GM08714 (cell line): Measurements from ENCODE around the gene GSG1L.

ENCODE experiments used
- H3K4me3 ChIP-seq: fragments of 200-500 bp; sonication (Bioruptor generic); 2 replicates; pipeline ENCODE4 v1.5.1; 2014; ENCODE audit warnings: mild to moderate bottlenecking, low read length, inconsistent platforms
- ZNF274 ChIP-seq: IDR thresholded peaks from 2 replicates; pipeline ENCODE4 v1.6.1; 2012; ENCODE audit warnings: mild to moderate bottlenecking, low read depth, low read length

Gene GSG1L

GRCh38 chr16:27798241-27798640 lies 265.3 kb downstream of the GSG1L start:
- no peak for TF ChIP-seq ZNF274

GRCh38 chr16:27795992-27796614 lies 267.4 kb downstream of the GSG1L start:
- H3K4me3 ChIP-seq, result no peak overlapping the region
- TF ChIP-seq ZNF274, result no peak

More at GRCh38 chr16:27798241-27798640, 265.3 kb downstream of the GSG1L start:
- no peak overlapping the region for H3K4me3 ChIP-seq

DNA sequence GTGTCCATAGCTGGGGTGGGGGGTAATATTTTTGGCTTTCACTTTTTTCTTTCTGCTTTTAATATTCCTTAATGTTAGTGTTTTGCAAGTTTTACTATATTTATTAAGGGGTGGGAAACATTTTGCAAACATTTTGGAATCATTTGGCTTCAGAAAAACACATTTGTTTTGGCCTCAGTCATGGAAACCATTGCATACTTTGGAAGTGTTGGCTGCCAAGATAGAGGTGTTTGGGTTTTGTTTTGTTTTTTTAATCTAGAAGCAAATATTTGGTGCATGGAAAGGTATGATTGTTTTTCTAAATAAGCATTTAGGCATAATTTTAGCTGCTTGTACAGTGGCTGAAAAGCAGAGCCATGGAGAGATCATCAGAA lies 270.3 kb downstream of the GSG1L start:
- no peak for TF ChIP-seq ZNF274
- no peak overlapping the region for H3K4me3 ChIP-seq

DNA sequence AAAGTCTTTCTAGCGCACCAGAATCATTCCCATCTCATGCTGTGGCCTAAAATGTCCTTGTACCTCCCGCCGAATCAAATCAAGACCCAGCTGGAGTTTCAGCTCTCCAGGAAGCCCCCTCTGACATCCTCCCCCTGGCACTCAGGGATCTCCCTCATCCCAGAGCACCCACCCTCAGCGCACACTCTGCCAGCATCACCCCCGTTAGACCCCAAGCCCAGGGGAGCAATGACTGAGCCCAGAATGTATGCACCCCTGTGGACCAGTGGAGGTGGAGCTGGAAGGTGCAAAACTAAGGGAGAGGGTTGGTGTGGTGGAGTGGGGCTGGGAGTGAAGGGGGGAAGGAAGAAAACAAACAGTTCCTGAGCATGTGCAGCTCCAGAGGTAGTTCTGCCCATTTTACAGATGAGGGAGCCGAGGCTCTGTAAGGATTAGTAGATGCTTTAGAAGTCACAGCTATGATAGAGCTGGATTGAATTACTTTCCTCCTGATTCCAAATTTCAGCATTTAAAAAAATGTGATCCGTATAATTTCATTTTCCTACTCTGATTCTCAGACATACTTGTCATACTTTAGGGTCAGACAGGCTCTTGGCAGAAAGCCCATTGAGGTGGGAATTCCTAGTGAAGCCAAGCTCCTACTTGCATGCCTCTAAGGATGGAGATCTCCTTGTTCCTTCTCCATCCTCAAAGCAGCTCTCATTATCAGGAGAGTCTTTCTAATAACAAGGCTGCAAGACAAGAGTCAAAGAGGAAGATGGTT lies 270.8 kb downstream of the GSG1L start:
- TF ChIP-seq ZNF274, result no peak
- H3K4me3 ChIP-seq, result no peak overlapping the region

DNA sequence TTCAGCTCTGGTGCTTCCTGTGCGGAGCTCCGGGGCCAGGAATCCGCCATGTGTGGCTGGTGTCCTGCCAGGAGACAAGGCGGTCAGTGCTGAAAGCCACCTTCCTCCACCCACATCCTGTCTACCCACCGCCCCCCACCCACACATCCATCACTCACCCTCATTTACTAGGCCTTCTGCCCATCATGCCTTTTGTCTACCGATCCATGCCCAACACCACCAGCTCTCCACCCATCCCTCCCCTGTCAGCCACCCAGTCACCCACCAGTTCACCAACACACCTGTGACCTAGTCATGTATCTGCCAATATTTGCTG lies 272.2 kb downstream of the GSG1L start:
- no peak for TF ChIP-seq ZNF274
- H3K4me3 ChIP-seq, result no peak overlapping the region

DNA sequence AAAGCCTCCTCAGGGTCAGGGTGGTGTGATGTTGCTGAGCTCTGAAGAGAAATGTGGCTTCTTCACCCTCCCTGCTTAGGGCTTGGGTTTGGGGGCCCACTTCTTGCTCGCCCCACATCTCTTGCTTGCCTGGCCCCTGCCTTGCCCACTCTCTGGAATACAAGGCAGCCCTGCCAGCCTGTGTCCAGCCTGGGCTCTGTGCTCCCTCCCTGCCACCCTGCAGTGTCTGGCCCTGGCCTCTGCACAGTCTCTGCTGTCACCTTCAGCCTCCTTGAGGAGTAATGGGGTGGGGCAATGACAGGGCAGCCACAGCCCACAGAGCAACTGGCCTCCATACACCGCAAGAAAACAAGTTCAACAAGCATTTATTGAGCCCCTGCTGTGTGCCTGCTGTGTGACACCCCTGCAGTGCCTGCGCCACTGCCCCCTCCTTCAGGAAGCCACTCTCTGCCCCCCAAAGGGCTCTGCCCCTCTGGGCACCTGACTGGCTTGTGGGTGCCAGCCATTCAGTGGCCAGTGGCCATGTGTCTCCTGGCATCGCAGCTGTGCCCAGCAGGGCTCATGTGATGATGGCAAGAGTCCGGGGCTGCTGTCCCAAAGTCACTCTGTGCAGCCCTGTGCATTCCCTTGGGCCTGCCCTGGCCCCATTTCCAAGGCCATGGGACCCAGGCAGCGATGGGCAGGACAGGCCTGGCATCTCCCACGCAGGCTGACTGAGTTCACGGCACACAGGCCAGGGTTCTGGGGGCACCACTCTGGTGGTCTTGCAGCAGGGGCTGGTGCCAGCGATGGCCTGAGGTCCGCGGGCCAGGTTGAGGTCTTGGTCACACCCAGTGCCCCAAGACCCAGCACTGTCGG lies 272.7 kb downstream of the GSG1L start:
- TF ChIP-seq ZNF274, result no peak
- H3K4me3 ChIP-seq, result no peak overlapping the region

- no peak overlapping the region for H3K4me3 ChIP-seq
- TF ChIP-seq ZNF274, result no peak
Measured at GRCh38 chr16:27789595-27790241, 273.8 kb downstream of the GSG1L start.

DNA sequence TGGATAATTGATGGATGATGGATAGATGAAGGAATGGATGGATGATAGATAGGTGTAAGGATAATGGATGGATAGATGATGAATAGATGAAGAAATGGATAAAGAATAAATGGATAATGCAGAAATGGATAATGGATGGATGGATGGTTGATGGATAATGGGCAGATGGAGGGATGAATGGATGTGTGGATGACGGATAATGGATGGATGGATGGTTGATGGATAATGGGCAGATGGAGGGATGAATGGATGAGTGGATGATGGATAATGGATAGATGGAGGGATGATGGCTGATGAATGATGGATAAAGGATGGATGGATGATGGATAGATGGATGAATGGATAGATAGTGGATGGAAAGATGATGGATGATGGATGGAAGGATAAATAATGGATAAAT lies 274.4 kb downstream of the GSG1L start:
- TF ChIP-seq ZNF274, result no peak
- H3K4me3 ChIP-seq, result no peak overlapping the region

- no peak overlapping the region for H3K4me3 ChIP-seq
- no peak for TF ChIP-seq ZNF274
Measured at GRCh38 chr16:27787665-27788064, 275.8 kb downstream of the GSG1L start.

- no peak overlapping the region for H3K4me3 ChIP-seq
- TF ChIP-seq ZNF274, result no peak
Measured at GRCh38 chr16:27786923-27787625, 276.4 kb downstream of the GSG1L start.

DNA sequence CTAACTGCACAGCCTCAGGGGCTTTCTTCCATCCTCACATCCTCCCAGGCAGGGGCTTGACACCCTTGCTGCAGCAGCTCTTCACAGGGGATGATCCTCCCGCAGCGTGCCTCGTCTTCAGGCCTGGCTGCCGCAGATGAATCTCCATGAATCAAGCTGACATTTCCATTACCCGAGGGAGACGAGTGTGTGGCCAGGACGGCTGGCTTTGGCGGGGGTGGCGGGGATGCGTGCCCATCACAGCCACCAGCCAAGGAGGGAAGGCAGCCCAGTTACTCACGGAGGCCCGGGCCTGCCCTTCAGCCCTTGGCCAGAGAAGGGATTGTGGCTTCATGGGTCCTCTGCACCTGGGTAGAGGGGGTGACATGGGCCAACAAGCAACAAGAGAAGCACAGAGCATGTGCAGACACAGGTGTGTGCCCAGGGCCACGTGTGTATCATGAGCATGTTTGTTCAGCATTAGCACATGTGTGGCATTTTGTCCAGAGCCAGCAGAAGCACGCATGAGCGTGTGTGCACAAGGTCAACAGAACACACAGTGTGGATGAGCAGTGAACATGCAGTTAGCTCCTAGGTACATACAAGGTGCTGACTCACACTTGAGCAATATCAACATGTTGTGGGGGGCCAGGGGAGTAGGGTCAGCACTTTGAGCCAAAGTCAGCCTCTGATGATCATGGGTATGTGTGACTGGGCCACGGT lies 277.1 kb downstream of the GSG1L start:
- no peak overlapping the region for H3K4me3 ChIP-seq
- no peak for TF ChIP-seq ZNF274

GRCh38 chr16:27785307-27785678 lies 278.2 kb downstream of the GSG1L start:
- TF ChIP-seq ZNF274, result no peak
- no peak overlapping the region for H3K4me3 ChIP-seq

- no peak overlapping the region for H3K4me3 ChIP-seq
- no peak for TF ChIP-seq ZNF274
Measured at GRCh38 chr16:27784351-27785306, 278.9 kb downstream of the GSG1L start.
